Activated CD8-positive, alpha-beta memory T cell treated with anti-CD3 and anti-CD28 coated beads for 48 hours (primary cell): ENCODE results near the gene MON1A.
A peak's percentile ranks its signal among the peaks of the same experiment; 100 is the strongest.
"Not testable (repeated sequence)": the region's sequence is repeated elsewhere in the genome, so short reads cannot be mapped to it uniquely, and the experiment has no call there.

Experiments
- DNase-seq, 3 experiments: peaks; one replicate each; pipeline ENCODE4 v3.0.0-alpha.2; 2020; ENCODE audit warnings: low read depth in 2 of 3, low spot score in 2 of 3

The MON1A gene

GRCh38 chr3:49917806-49918590, 11.6 kb downstream of the MON1A start:
- not testable (repeated sequence) for DNase-seq

GRCh38 chr3:49916686-49917085, 12.9 kb downstream of the MON1A start:
- no peak for DNase-seq

- no peak for DNase-seq
These were observed 14.7 kb downstream of the MON1A start for GRCh38 chr3:49914906-49915305.

- no peak for DNase-seq
These were observed 16.7 kb downstream of the MON1A start for GRCh38 chr3:49912881-49913281.

GRCh38 chr3:49911611-49912010, 18.0 kb downstream of the MON1A start:
- DNase-seq: no peak

GRCh38 chr3:49911124-49911420, 18.5 kb downstream of the MON1A start:
- DNase-seq: no peak

GRCh38 chr3:49910409-49911123, 19.0 kb downstream of the MON1A start:
- no peak for DNase-seq

GRCh38 chr3:49908373-49909199, 21.0 kb downstream of the MON1A start:
- DNase-seq: no peak

- peak in 2 of 3 experiments; percentile 33 for DNase-seq
These were observed 23.4 kb downstream of the MON1A start for GRCh38 chr3:49906073-49906743.

GRCh38 chr3:49904448-49904847, 25.2 kb downstream of the MON1A start:
- not testable (repeated sequence) for DNase-seq

- peak; percentile 65 to 69 (median 67) for DNase-seq
These were observed 25.9 kb downstream of the MON1A start, which contains the start of gene MST1R for GRCh38 chr3:49903451-49904424. TSS of gene MST1R (minus strand) at chr3:49903873. CDS start at chr3:49903609, 264 bp downstream.

GRCh38 chr3:49902511-49903345, 26.9 kb downstream of the MON1A start:
- DNase-seq: no peak

GRCh38 chr3:49901366-49902339, 28.0 kb downstream of the MON1A start:
- no peak for DNase-seq

GRCh38 chr3:49900491-49901153, 29.0 kb downstream of the MON1A start:
- no peak for DNase-seq

- DNase-seq: no peak
These were observed 29.8 kb downstream of the MON1A start for GRCh38 chr3:49899815-49900214.

- DNase-seq: no peak
These were observed 30.6 kb downstream of the MON1A start for GRCh38 chr3:49898991-49899390.

- no peak for DNase-seq
These were observed 33.3 kb downstream of the MON1A start for GRCh38 chr3:49896345-49896744.
